Activated CD8-positive, alpha-beta memory T cell treated with anti-CD3 and anti-CD28 coated beads, Interleukin-2, amount 50 U/mL, for 1 hour (primary cell): ENCODE measurements around the gene VWA8.

Experiments
- DNase-seq: peaks from one replicate; pipeline ENCODE4 v3.0.0-alpha.2; 2020; ENCODE audit errors: extremely low read depth

The VWA8 gene

GRCh38 chr13:41960637-41961465 is at the start of gene VWA8:
TSS of gene VWA8 (minus strand) at chr13:41961109. CDS start at chr13:41961015, 94 bp downstream.
- DNase-seq = peak; percentile 46

DNA sequence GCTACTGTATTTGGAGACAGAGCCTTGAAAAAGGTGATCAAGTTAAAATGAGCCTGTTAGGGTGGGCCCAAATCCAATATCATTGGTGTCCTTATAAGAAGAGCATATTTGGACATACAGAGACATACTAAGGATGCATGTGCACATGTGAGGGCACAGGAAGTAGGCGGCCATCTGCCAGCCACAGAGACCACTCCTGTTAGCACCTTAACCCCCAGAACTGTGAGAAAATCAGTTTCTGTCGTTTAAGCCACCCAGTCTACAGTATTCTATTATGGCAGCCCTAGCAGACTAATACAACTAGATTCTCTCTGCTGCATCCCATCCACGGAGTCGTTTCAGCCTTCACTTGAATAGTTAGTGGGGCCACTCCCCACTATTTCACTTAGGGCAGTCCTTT is 48.1 kb upstream of the VWA8 start:
- no peak for DNase-seq

DNA sequence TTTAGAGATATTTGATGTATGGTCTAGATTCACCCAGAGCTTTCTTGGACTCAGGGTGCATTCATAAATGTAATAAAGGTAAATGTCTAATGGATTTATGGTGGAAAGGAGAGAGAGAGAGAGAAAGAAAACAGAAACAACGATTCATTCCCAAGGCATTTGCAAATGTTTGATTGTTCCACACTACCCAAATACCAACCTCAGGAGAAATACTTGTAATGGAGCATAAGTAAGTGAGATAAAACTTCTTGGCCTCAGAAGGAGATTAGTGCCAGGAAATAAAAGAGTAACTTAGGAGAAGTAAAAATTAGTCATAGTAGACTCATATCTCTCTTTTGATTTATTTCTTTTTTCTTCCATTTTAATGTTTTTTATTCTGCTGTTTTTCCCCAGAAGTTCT is 46.9 kb upstream of the VWA8 start:
- no peak for DNase-seq

GRCh38 chr13:42002066-42002465 is 41.2 kb upstream of the VWA8 start:
- no peak for DNase-seq

GRCh38 chr13:42001580-42001979 is 40.7 kb upstream of the VWA8 start:
- no peak for DNase-seq

GRCh38 chr13:42000846-42001245 is 39.9 kb upstream of the VWA8 start:
- DNase-seq = no peak

- no peak for DNase-seq
Observed at GRCh38 chr13:41997396-41997795, 36.5 kb upstream of the VWA8 start.

DNA sequence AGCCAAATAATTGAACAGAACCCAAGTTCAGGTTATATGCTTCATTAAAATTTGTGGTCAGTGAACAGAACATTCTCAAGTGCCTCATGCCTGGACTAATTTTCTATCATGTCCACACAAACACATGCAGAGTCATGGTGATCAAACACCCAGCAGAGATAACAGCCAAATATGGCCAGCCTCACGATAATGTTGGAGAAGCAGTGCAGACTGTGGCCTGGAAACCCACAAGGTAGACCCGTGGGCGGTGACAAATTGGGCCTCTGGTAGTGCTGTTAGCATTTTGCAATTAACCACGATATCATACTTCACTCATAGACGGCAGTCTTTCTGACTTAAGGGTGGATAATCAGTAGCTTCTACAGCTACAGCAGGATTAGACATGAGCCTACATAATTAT is 35.0 kb upstream of the VWA8 start:
- DNase-seq = no peak

- no peak for DNase-seq
Observed at GRCh38 chr13:41995336-41995735, 34.4 kb upstream of the VWA8 start.

GRCh38 chr13:41994696-41995095 is 33.8 kb upstream of the VWA8 start:
- no peak for DNase-seq

DNA sequence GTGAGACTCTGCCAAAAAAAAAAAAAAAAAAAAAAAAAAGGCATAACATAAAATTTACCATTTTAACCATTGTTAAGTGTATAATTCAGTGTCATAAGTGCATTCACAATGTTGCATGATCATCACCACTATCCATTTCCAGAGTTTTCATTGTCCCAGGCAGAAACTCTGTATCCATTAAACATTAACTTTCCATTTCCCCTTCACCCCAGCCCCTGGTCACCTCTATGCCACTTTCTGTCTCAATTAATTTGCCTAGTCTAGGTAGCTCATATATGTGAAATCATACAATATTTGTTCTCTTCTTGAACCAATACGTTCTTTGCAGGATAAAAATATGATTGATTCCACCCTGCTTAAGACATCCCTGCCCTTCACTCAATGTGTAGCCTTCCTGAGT is 31.0 kb upstream of the VWA8 start:
- DNase-seq = no peak

DNA sequence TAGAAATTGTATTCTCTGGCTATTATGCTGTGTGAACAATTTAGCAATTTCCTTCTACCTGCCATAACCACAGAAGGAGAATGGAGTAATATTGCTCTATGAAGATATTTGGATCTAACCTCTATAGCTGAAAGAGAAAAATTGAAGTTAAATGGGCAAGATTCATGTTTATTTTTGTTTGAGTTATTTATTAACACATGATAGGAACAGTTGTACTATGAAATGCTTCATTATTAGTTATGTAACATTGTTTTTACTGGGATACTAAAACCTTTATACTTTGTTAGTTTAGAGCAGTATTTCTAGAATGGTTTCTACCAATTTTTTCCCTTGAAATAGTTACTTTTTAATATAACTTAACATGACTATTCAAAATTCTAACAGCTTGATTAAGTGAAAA is 27.3 kb upstream of the VWA8 start:
- no peak for DNase-seq

GRCh38 chr13:41985788-41986508 is 25.0 kb upstream of the VWA8 start:
- DNase-seq = no peak

- no peak for DNase-seq
Observed at GRCh38 chr13:41981951-41982715, 21.2 kb upstream of the VWA8 start.

DNA sequence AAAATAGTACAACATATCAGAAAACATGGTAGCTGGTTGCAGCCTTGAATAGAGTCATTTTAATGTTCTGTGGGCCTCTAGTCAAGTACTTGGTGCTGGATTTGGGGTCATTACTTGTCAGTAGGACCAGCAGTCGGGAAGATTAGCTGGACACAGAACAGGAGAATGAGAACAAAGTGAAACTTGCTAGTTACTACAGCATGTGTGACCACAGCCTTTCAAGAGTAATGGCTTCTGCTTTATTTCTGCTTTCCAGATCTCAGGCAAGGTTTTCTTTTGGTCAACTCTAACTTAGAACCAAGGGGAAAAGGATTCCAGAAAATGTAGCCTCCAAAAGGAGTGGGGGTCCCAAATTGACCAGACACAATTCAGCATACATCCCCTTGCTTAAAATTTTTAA is 17.1 kb upstream of the VWA8 start:
- no peak for DNase-seq

DNA sequence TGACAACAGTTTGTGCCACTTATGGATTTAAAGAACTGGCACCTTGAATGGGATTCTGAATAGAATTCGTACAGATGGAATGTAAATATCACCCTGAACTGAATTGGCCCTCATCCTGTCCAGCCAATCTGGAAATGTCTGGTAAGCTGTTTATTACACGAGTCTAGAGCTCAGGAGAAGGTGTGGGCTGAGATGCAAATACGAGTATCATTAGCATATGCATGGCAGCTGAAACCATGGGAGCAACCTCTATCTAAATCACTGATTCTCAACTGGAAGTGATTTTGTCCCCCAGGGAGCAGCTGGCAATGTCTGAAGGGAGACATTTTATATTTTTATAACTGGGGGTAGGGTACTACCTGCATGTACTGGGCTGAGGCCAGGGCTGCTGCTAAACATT is 15.6 kb upstream of the VWA8 start:
- no peak for DNase-seq

DNA sequence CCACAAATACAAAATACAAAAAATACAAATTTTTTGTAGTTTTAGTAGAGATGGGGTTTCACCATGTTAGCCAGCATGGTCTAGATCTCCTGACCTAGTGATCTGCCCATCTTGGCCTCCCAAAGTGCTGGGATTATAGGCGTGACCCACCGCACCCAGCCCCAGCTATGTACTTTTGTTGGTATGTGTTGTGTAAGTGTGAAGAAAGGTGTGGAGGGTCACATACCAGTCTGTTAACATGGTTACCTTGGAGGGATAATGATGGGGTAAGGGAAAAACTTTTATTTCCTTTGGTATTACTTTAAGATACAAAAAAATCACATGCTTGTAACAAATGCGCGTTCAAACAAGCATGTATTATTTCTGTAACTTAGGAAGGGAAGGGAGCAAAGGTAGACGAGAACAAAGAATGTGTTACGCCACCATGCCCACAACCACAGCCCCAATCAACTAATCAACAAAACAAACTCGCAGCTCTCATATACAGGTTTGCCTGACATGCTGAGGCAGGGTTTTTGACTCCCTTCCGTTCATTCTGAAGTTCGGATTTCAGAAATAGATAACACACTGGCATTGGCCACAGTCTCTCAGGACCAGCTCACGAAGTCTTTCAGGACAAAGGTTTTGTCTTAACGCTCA is 13.5 kb upstream of the VWA8 start:
- DNase-seq = no peak

DNA sequence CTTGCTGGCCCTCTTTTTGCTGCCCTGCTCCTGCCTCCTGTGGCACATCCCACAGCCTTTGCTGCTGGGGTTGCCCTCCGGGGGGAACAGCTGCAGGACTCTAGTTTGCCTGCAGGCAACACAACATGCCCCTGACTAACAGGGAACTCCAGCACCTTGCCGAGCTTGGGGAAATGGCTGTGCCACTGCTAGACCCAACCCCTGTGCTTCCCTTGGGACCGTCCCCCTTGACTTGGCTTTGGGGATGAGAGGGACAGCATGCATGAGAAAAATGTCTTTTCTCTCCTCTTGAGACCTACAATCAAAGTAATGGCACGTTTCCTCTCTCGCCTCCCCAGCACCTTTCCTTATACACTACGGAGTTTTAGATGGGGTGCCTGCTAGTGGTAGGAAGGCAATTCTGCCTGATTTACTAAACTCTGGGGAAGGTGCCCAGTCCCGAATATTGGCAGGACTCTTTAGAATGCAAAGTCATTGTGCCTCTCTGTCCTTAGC is 12.4 kb upstream of the VWA8 start:
- DNase-seq = no peak

DNA sequence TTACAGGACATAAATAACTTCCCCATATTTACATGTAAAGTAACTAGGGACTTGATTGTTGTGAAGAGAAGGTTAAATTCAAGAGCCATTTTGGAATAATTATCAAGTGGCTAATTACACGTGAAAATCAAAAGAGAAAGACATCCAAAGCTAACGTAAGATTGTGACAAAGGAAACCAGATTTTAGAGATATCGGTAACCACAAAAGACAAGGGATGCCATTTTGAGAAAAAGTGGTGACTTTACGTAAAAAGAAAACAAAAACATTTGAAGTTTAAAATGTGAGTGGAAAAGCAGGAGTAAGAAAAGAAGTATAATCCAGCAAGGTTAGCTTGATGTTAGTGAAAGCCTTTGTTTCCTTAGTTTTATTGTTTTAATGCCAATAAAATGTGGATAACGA is 10.9 kb upstream of the VWA8 start:
- no peak for DNase-seq

GRCh38 chr13:41970918-41971317 is 10.0 kb upstream of the VWA8 start:
- no peak for DNase-seq

GRCh38 chr13:41970022-41970421 is 9.1 kb upstream of the VWA8 start:
- no peak for DNase-seq

DNA sequence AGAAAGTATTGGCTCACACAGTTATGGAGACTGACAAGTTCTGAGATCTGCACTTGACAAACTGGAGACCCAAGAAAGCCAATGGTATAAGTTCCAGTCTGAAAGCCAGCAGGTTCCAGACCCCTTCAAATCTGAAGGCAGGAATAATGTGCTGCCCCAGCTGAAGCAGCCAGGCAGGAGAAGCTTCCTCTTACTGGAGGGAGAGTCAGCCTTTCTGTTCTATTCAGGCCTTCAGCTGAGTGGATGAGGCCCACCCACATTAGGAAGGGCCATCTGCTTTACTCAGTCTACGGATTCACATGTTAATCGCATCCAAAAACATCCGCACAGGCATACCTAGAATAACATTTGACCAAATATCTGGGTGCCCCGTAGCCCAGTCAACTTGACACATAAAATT is 8.2 kb upstream of the VWA8 start:
- DNase-seq = no peak
